ENCODE results near the gene NAA25. TPM values are rescaled to one million over a fixed set of nuclear protein-coding genes. Genes with fewer than 3 reads are reported as not detected.
"Not testable (repeated sequence)": the region's sequence is repeated elsewhere in the genome, so short reads cannot be mapped to it uniquely, and the experiment has no call there.

Gene NAA25
- total RNA-seq, 1 experiment from 2014 or later, result 55.0 TPM

DNA sequence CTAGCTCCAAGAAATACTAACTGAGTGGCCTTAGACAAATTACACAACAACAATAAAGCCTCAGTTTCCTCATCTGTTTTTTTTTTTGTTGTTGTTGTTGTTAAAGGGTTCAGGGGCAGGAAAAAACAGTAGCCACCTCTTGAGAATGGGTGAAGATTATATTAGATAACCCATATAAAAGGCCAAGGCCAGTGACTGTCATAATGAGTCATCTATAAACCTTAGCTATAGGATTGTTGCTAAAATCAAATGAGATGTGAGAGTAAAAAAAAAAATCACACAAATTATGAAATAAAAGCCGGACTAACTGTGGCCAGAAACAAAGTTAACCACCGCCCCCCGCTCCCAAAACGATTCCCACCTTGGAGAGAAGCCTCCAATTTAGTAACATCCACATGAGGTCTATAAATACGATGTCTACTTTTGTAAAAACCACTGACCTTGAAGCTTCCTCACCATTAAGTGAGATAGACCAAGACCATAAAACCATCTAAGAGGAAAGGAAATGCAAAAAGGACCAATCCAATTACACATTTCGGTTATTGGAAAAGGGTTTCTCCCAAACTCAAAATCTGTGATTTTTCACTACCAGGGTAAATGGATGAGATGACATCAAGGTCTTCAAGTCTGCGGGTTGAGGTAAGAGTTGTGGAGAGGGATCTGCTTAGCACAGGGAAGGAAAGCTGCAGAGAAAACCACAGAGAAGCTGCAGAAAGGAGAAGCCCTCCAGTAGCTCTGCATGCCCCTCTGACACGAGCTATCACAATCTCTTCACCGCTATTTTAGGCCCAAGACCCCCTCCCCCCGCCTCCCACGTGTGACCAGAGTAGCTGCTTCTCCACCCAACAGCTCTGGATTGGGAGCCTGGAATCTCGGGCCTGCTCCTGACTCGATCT is 1.0 kb downstream of the NAA25 start:
- no peaks in the 10 kb centered on the region for H3K9me3 Mint-ChIP-seq (ENCODE audit: low read depth, unreplicated experiment)
- peak overlapping the region; percentile 91 for H3K4me3 Mint-ChIP-seq (ENCODE audit: low read depth, unreplicated experiment)
- intact Hi-C loops (cut with micrococcal nuclease; ENCODE audit: unreplicated experiment), result loop anchor here (1.0 to 5.0 kb wide), 2 partner anchors 11 to 40 kb away; no protein-coding TSS in a partner anchor
- peaks cover 75% of the 10 kb centered on the region for H3K36me3 Mint-ChIP-seq (ENCODE audit: insufficient read depth, unreplicated experiment)
- peak; percentile 19 for DNase-seq
- TF ChIP-seq, protein P1, sequence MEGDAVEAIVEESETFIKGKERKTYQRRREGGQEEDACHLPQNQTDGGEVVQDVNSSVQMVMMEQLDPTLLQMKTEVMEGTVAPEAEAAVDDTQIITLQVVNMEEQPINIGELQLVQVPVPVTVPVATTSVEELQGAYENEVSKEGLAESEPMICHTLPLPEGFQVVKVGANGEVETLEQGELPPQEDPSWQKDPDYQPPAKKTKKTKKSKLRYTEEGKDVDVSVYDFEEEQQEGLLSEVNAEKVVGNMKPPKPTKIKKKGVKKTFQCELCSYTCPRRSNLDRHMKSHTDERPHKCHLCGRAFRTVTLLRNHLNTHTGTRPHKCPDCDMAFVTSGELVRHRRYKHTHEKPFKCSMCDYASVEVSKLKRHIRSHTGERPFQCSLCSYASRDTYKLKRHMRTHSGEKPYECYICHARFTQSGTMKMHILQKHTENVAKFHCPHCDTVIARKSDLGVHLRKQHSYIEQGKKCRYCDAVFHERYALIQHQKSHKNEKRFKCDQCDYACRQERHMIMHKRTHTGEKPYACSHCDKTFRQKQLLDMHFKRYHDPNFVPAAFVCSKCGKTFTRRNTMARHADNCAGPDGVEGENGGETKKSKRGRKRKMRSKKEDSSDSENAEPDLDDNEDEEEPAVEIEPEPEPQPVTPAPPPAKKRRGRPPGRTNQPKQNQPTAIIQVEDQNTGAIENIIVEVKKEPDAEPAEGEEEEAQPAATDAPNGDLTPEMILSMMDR (IDR thresholded peaks at IDR 0.05; ENCODE audit: unreplicated experiment), result no peak
- peak overlapping the region; percentile 94 for H3K27ac Mint-ChIP-seq (ENCODE audit: unreplicated experiment)
- CTCF ChIA-PET, result interaction anchor here (0.6 to 1.0 kb wide), 2 partner anchors 18 to 77 kb away, joined by 3 to 4 read pairs; partner anchors contain the start of gene TRAFD1
- BruUV-seq (replicated peaks), result TSS peak; percentile 32
- peaks cover 44% of the 10 kb centered on the region for H3K4me1 Mint-ChIP-seq (ENCODE audit: low read depth, unreplicated experiment)
- no peaks in the 10 kb centered on the region for H3K27me3 Mint-ChIP-seq (ENCODE audit: unreplicated experiment)

GRCh38 chr12:112105891-112106290 is 2.7 kb downstream of the NAA25 start:
- no peaks in the 10 kb centered on the region for H3K9me3 Mint-ChIP-seq (ENCODE audit: low read depth, unreplicated experiment)
- H3K27me3 Mint-ChIP-seq (ENCODE audit: unreplicated experiment), result no peaks in the 10 kb centered on the region
- peaks cover 35% of the 10 kb centered on the region for H3K4me1 Mint-ChIP-seq (ENCODE audit: low read depth, unreplicated experiment)
- BruUV-seq (replicated peaks), result no TSS peak
- no peak for DNase-seq
- CTCF ChIA-PET, result no interaction called here
- peaks cover 83% of the 10 kb centered on the region for H3K36me3 Mint-ChIP-seq (ENCODE audit: insufficient read depth, unreplicated experiment)
- intact Hi-C loops (cut with micrococcal nuclease; ENCODE audit: unreplicated experiment), result loop anchor here (5.0 kb wide), 1 partner anchor 41 kb away; no protein-coding TSS in a partner anchor
- H3K4me3 Mint-ChIP-seq (ENCODE audit: low read depth, unreplicated experiment), result no peak overlapping the region
- TF ChIP-seq, protein P1 (IDR thresholded peaks at IDR 0.05; ENCODE audit: unreplicated experiment), result no peak
- no peak overlapping the region for H3K27ac Mint-ChIP-seq (ENCODE audit: unreplicated experiment)

GRCh38 chr12:112103758-112104503 is 4.7 kb downstream of the NAA25 start:
- intact Hi-C loops (cut with micrococcal nuclease; ENCODE audit: unreplicated experiment), result no loop called here
- no peak for DNase-seq
- peaks cover 89% of the 10 kb centered on the region for H3K36me3 Mint-ChIP-seq (ENCODE audit: insufficient read depth, unreplicated experiment)

DNA sequence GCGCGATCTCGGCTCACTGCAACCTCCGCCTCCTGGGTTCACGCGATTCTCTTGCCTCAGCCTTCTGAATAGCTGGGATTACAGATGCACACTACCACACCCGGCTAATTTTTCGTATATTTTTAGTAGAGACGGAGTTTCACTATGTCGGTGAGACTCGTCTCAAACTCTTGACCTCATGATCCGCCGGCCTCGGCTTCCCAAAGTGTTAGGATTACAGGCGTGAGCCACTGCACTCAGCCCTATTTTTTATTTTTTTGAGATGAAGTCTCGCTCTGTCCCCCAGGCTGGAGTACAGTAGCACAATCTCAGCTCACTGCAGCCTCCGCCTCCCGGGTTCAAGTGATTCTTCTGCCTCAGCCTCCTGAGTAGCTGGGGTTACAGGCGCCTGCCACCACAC is 5.8 kb downstream of the NAA25 start:
- H3K9me3 Mint-ChIP-seq (ENCODE audit: low read depth, unreplicated experiment); H3K27me3 Mint-ChIP-seq (ENCODE audit: unreplicated experiment); H3K4me3 Mint-ChIP-seq (ENCODE audit: low read depth, unreplicated experiment); H3K27ac Mint-ChIP-seq (ENCODE audit: unreplicated experiment); DNase-seq; intact Hi-C loops (cut with micrococcal nuclease; ENCODE audit: unreplicated experiment); CTCF ChIA-PET; BruUV-seq (replicated peaks): not testable (repeated sequence)
- H3K4me1 Mint-ChIP-seq (ENCODE audit: low read depth, unreplicated experiment), result peaks cover 28% of the 10 kb centered on the region
- peaks cover 89% of the 10 kb centered on the region for H3K36me3 Mint-ChIP-seq (ENCODE audit: insufficient read depth, unreplicated experiment)

More at GRCh38 chr12:112103758-112104503, 4.7 kb downstream of the NAA25 start:
- TF ChIP-seq, protein P1 (IDR thresholded peaks at IDR 0.05; ENCODE audit: unreplicated experiment), result no peak
- Mint-ChIP-seq H3K4me3 (ENCODE audit: low read depth, unreplicated experiment) (no peak overlapping the region), H3K27me3 (ENCODE audit: unreplicated experiment) (no peaks in the 10 kb centered on the region), H3K27ac (ENCODE audit: unreplicated experiment) (no peak overlapping the region), H3K4me1 (ENCODE audit: low read depth, unreplicated experiment) (peaks cover 26% of the 10 kb centered on the region), H3K9me3 (ENCODE audit: low read depth, unreplicated experiment) (no peaks in the 10 kb centered on the region)
- CTCF ChIA-PET, result no interaction called here
- no TSS peak for BruUV-seq (replicated peaks)
